Natural killer cell treated with Interleukin-12 subunit alpha and Interleukin-12 subunit beta and Interleukin-15 and Interleukin-18, amount 100 ng/mL, for 72 hours (primary cell): ENCODE measurements around the gene FNIP1. TPM values are rescaled to one million over a fixed set of nuclear protein-coding genes. Genes with fewer than 3 reads are reported as not detected.
"Not testable (repeated sequence)": the region's sequence is repeated elsewhere in the genome, so short reads cannot be mapped to it uniquely, and the experiment has no call there.

ENCODE experiments used
- ATAC-seq, 2 donors: fragments of 150-1000 bp; cut with Tn5 transposase in 1 of 2; sonication (Bioruptor Pico), chemical (Tn5 transposase) in 1 of 2; 2 replicates each; pipeline ENCODE4 v1.10.0; 2021
- DNase-seq: peaks from one replicate; pipeline ENCODE4 v3.0.0; 2022; ENCODE audit warnings: low spot score
- H3K27ac Mint-ChIP-seq, 2 donors: 1 replicate in 1 of 2; 2 replicates in 1 of 2; pipeline ENCODE4 v1.8.0; 2022; ENCODE audit warnings: mixed read lengths in 2 of 2, mild to moderate bottlenecking in 1 of 2, moderate library complexity in 1 of 2
- H3K27me3 Mint-ChIP-seq, 2 donors: 1 replicate in 1 of 2; 2 replicates in 1 of 2; pipeline ENCODE4 v1.8.0; 2022; ENCODE audit warnings: mixed read lengths in 2 of 2
- H3K36me3 Mint-ChIP-seq: one replicate; pipeline ENCODE4 v1.8.0; 2022; ENCODE audit warnings: mixed read lengths
- H3K4me1 Mint-ChIP-seq, 2 donors: 1 replicate in 1 of 2; 2 replicates in 1 of 2; pipeline ENCODE4 v1.8.0; 2022; ENCODE audit warnings: low read depth in 2 of 2, mixed read lengths in 2 of 2, mild to moderate bottlenecking in 1 of 2
- H3K4me3 Mint-ChIP-seq: one replicate; pipeline ENCODE4 v1.8.0; 2022; ENCODE audit warnings: mixed read lengths
- H3K9me3 Mint-ChIP-seq: 2 replicates; pipeline ENCODE4 v1.8.0; 2022; ENCODE audit warnings: mixed read lengths
- total RNA-seq, 2 donors: library from RNA; stranded (reverse); gene quantifications; one replicate each; pipeline ENCODE4 v1.2.3, GENCODE V29; 2022

Gene FNIP1
- total RNA-seq, 2 donors from 2014 or later, result 27.5 to 27.7 TPM

DNA sequence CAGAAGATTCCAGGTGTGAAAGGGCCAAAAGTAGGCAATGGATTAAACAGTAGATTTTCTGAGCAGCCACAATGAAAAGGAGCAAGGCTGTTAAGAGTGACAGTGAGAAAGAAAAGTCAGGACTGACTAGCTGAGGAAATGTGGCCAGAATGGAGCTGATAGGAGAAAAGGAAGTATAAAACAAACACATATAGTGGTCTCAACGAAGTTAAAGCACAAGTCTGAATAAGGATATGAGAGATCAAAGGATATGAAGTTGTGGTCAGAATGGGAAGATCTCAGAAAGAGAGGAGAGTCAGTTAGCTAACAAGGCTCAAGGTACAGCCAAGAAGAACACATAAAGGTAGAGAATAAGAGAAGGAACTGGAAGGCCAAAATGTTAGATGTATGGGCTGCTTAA is 39.9 kb downstream of the FNIP1 start:
- peaks cover 35 to 36% of the 10 kb centered on the region in 2 donors for H3K4me1 Mint-ChIP-seq
- no peak overlapping the region for H3K27ac Mint-ChIP-seq
- DNase-seq (no peak), ATAC-seq (no peak)
- H3K27me3 Mint-ChIP-seq, result no peaks in the 10 kb centered on the region
- H3K4me3 Mint-ChIP-seq, result no peak overlapping the region
- no peaks in the 10 kb centered on the region for H3K9me3 Mint-ChIP-seq
- no peaks in the 10 kb centered on the region for H3K36me3 Mint-ChIP-seq

DNA sequence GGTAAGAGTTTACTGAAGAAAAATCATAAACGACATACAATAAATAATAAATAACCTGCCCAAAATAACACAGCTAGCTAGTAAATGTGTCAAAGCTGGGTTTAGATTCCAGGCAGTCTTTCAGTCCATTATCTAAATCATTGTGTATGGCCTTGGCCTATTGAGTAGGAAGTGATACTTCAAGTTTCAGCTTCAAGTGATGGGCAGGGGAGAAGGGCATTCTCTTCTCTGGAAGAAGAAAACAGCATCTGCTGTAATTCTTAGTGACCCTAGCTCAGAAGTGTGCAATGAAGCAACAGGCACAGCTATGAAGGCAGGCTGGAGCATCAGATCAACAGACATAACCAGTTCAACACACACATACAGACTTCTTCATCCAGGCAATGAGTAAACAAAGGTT is 42.5 kb downstream of the FNIP1 start:
- ATAC-seq, result no peak
- Mint-ChIP-seq H3K27me3 (no peaks in the 10 kb centered on the region), H3K36me3 (no peaks in the 10 kb centered on the region), H3K4me3 (no peak overlapping the region), H3K4me1 (peaks cover 26% of the 10 kb centered on the region in 2 donors), H3K9me3 (no peaks in the 10 kb centered on the region), H3K27ac (no peak overlapping the region)
- no peak for DNase-seq

- ATAC-seq (no peak), DNase-seq (no peak)
- peaks cover 30% of the 10 kb centered on the region in 2 donors for H3K4me1 Mint-ChIP-seq
- H3K9me3 Mint-ChIP-seq, result no peaks in the 10 kb centered on the region
- no peaks in the 10 kb centered on the region for H3K27me3 Mint-ChIP-seq
- H3K4me3 Mint-ChIP-seq, result no peak overlapping the region
- no peaks in the 10 kb centered on the region for H3K36me3 Mint-ChIP-seq
- no peak overlapping the region for H3K27ac Mint-ChIP-seq
Measured at GRCh38 chr5:131751506-131751905, 45.3 kb downstream of the FNIP1 start.

DNA sequence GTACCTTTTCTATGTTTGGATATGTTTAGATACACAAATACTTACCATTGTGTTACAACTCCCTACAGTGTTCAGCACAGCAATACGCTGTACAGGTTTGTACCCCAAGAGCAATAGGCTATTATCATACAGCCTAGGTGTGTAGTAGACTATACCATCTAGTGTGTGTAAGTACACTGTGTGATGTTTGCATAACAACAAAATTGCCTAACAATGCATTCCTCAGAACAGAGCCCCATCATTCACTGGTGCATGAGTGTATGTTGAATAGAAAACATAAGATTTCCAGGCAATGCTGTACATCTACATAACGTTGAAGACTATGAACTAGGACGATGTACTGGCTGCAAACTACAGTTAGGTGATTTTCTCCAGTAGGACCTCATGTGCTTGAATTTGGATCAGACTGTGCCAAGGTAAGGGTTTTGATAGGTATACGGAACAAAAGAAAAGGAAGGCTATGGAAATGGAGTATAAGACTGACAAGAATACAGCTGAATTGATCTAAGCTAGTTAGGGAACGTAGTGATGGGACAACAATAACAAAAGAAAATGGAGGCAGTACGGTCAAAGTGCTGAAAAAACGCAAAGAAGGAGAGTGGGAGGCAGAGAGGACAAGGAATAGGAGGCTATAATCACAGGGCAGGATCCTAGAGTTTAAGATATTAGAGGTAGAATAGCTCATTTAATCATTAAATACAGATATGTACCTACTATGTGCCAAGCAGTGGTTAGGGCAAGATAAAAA is 46.9 kb downstream of the FNIP1 start:
- H3K36me3 Mint-ChIP-seq, result no peaks in the 10 kb centered on the region
- H3K9me3 Mint-ChIP-seq, result no peaks in the 10 kb centered on the region
- DNase-seq (no peak), ATAC-seq (no peak)
- no peak overlapping the region for H3K27ac Mint-ChIP-seq
- no peaks in the 10 kb centered on the region for H3K27me3 Mint-ChIP-seq
- H3K4me3 Mint-ChIP-seq, result no peak overlapping the region
- peaks cover 29 to 32% of the 10 kb centered on the region in 2 donors for H3K4me1 Mint-ChIP-seq

DNA sequence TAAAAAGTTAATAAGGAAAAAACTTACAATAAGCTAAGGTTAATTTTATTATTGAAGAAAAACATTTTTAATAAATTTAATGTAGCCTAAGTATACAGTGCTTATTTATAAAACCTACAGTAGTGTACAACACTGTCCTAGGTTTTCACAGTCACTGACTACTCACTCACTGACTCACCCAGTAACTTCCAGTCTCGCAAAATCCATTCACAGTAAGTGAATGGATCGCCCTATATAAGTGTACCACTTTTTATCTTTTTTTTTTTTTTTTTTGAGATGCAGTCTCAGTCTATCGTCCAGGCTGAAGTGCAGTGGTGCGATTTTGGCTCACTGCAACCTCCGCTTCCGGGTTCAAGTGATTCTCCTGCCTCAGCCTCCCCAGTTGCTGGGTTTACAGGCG is 47.7 kb downstream of the FNIP1 start:
- peaks cover 23 to 26% of the 10 kb centered on the region in 2 donors for H3K4me1 Mint-ChIP-seq
- H3K27ac Mint-ChIP-seq, result no peak overlapping the region
- H3K4me3 Mint-ChIP-seq, result no peak overlapping the region
- H3K36me3 Mint-ChIP-seq, result no peaks in the 10 kb centered on the region
- ATAC-seq (no peak), DNase-seq (no peak)
- H3K9me3 Mint-ChIP-seq, result no peaks in the 10 kb centered on the region
- no peaks in the 10 kb centered on the region for H3K27me3 Mint-ChIP-seq

GRCh38 chr5:131747180-131748105 is 49.4 kb downstream of the FNIP1 start:
- Mint-ChIP-seq H3K9me3 (no peaks in the 10 kb centered on the region), H3K27ac (peak overlapping the region; percentile 69 to 86), H3K36me3 (no peaks in the 10 kb centered on the region), H3K4me1 (peaks cover 27 to 32% of the 10 kb centered on the region in 2 donors), H3K4me3 (peak overlapping the region; percentile 57), H3K27me3 (no peaks in the 10 kb centered on the region)
- ATAC-seq (peak; percentile 79 to 86), DNase-seq (no peak)

- H3K9me3 Mint-ChIP-seq, result no peaks in the 10 kb centered on the region
- no peak overlapping the region for H3K27ac Mint-ChIP-seq
- ATAC-seq, result no peak
- no peaks in the 10 kb centered on the region for H3K27me3 Mint-ChIP-seq
- no peaks in the 10 kb centered on the region for H3K36me3 Mint-ChIP-seq
- no peak for DNase-seq
- peaks cover 27 to 32% of the 10 kb centered on the region in 2 donors for H3K4me1 Mint-ChIP-seq
- no peak overlapping the region for H3K4me3 Mint-ChIP-seq
Measured at GRCh38 chr5:131746423-131746822, 50.4 kb downstream of the FNIP1 start.

DNA sequence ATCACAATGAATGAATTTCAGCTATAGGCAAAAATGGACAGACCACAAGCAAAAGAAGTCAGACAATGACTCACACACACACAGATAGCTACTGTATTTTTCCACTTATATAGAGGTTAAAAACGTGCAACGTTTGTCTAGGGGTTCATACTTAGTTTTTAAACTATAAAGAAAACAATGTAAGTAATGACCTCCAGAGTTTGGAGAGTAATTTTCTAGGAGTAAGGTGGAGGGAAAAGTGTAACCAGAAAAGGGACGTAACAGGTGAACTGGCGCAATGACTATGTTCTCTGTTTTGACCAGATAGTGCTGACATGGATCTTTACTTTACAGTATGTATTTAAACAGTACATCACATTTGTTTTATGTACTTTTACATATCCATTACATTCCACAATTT is 51.1 kb downstream of the FNIP1 start:
- no peaks in the 10 kb centered on the region for H3K27me3 Mint-ChIP-seq
- no peak overlapping the region for H3K27ac Mint-ChIP-seq
- no peak for DNase-seq

DNA sequence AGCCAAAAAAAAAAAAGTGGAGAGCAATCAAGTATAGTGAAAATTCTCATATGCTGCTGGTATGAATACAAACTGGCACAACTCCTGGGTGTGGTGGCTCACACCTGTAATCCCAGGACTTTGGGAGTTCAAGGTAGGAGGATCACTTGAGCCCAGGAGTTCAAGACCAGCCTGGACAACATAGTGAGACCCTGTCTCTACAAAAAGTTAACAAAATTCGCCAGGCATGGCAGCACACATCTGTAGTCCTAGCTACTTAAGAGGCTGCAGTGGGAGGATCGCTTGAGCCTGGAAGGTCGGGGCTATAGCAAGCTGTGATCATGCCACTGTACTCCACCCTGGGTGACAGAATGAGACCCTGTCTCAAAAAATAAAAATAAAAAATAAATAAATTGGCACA is 51.7 kb downstream of the FNIP1 start:
- DNase-seq, result no peak
- Mint-ChIP-seq H3K4me3 (no peak overlapping the region), H3K27ac (no peak overlapping the region), H3K9me3 (no peaks in the 10 kb centered on the region), H3K36me3 (no peaks in the 10 kb centered on the region), H3K4me1 (peaks cover 26 to 30% of the 10 kb centered on the region in 2 donors), H3K27me3 (no peaks in the 10 kb centered on the region)
- ATAC-seq, result no peak

More for the DNA sequence above, 51.1 kb downstream of the FNIP1 start:
- H3K4me3 Mint-ChIP-seq, result no peak overlapping the region
- no peak for ATAC-seq
- H3K4me1 Mint-ChIP-seq, result peaks cover 27 to 32% of the 10 kb centered on the region in 2 donors
- no peaks in the 10 kb centered on the region for H3K9me3 Mint-ChIP-seq
- no peaks in the 10 kb centered on the region for H3K36me3 Mint-ChIP-seq

DNA sequence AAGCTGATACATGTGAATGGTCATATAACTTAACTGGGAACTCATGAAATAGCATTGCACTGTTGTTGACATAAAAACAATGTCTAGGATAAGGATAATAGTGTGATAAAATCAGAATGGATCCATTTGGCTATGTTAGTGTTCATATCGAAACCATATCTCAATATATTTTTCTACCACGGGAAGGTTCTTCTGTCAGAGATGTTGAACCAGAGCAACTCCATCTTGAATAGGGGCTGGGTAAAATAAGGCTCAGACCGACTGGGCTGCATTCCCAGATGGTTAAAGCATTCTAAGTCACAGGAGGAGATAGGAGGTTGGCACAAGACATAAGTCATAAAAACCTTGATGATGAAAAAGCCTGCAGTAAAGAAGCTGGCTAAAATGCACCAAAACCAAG is 56.3 kb downstream of the FNIP1 start:
- DNase-seq (no peak), ATAC-seq (no peak)
- Mint-ChIP-seq H3K27me3 (no peaks in the 10 kb centered on the region), H3K27ac (no peak overlapping the region), H3K4me3 (no peak overlapping the region), H3K4me1 (peaks cover 5 to 9% of the 10 kb centered on the region in 2 donors), H3K9me3 (no peaks in the 10 kb centered on the region), H3K36me3 (no peaks in the 10 kb centered on the region)

DNA sequence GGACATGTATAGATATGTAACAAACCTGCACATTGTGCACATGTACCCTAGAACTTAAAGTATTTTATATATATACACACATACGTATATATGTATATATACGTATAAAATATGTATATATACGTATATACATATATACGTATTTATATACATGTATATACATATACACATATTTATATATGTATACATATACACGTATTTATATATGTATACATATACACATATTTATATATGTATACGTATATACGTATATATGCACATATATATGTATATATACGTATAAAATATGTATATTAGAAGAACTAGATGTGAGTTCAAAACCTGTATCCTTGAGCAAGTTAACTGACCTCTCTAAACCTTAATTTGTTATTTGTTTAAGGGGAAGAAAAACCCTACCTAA is 61.4 kb downstream of the FNIP1 start:
- no peak for DNase-seq
- H3K4me1 Mint-ChIP-seq, result peaks cover 0 to 5% of the 10 kb centered on the region in 2 donors
- no peak for ATAC-seq
- no peaks in the 10 kb centered on the region for H3K9me3 Mint-ChIP-seq
- no peaks in the 10 kb centered on the region for H3K27me3 Mint-ChIP-seq
- no peak overlapping the region for H3K4me3 Mint-ChIP-seq
- peaks cover 12% of the 10 kb centered on the region for H3K36me3 Mint-ChIP-seq
- no peak overlapping the region for H3K27ac Mint-ChIP-seq

GRCh38 chr5:131734939-131735338 is 61.9 kb downstream of the FNIP1 start:
- not testable (repeated sequence) for ATAC-seq, H3K4me1 Mint-ChIP-seq, DNase-seq, H3K4me3 Mint-ChIP-seq, H3K27ac Mint-ChIP-seq, H3K27me3 Mint-ChIP-seq, H3K9me3 Mint-ChIP-seq
- peaks cover 12% of the 10 kb centered on the region for H3K36me3 Mint-ChIP-seq

DNA sequence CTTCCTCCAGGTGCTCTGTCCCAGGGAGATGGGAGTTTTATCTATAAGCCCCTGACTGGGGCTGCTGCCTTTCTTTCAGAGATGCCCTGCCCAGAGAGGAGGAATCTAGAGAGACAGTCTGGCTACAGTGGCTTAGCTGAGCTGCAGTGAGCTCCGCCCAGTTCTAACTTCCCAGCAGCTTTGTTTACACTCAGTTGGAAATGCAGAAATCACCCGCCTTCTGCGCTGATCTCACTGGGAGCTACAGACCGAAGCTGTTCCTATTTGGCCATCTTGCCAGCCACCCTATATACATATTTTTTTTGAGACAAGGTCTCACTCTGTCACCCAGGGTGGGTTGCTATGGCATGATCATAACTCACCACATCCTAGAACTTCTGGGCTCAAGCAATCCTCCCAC is 67.5 kb downstream of the FNIP1 start:
- Mint-ChIP-seq H3K9me3 (peaks cover 22% of the 10 kb centered on the region), H3K36me3 (peaks cover 36% of the 10 kb centered on the region)
- not testable (repeated sequence) for ATAC-seq, H3K4me3 Mint-ChIP-seq, H3K4me1 Mint-ChIP-seq, H3K27ac Mint-ChIP-seq, H3K27me3 Mint-ChIP-seq, DNase-seq

DNA sequence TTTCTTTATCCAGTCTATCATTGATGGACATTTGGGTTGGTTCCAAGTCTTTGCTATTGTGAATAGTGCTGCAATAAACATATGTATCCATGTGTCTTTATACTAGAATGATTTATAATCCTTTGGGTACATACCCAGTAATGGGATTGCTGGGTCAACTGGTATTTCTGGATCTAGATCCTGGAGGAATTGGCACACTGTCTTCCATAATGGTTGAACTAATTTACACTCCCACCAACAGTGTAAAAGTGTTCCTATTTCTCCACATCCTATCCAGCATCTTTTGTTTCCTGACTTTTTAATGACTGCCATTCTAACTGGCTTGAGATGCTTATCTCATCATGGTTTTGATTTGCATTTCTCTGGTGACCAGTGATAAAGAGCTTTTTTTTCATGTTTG is 72.7 kb downstream of the FNIP1 start:
- H3K4me1 Mint-ChIP-seq, H3K27ac Mint-ChIP-seq, DNase-seq, H3K4me3 Mint-ChIP-seq, H3K27me3 Mint-ChIP-seq, ATAC-seq: not testable (repeated sequence)
- Mint-ChIP-seq H3K36me3 (peaks cover 27% of the 10 kb centered on the region), H3K9me3 (peaks cover 22% of the 10 kb centered on the region)
